B cell (primary cell): ENCODE data around the gene LYZL2. TPM values are rescaled to one million over a fixed set of nuclear protein-coding genes. Genes with fewer than 3 reads are reported as not detected.

Experiments used
- ATAC-seq: fragments of 200-7000 bp; cut with Tn5 transposase; one replicate; pipeline ENCODE4 v1.10.0; 2021; ENCODE audit warnings: low read depth, mild to moderate bottlenecking, moderate number of reproducible peaks, moderate library complexity
- CTCF ChIA-PET: fragments of 350-600 bp; sonication (Branson Sonifier 250); formaldehyde crosslinking; loops from one replicate; lab custom pipeline; 2021; ENCODE audit warnings: antibody characterized with exemption, inconsistent platforms; lab: Charles Lee
- POLR2A ChIA-PET: fragments of 350-600 bp; sonication (Branson Sonifier 250); formaldehyde crosslinking; loops from one replicate; lab custom pipeline; 2021; ENCODE audit warnings: antibody characterized with exemption; lab: Charles Lee
- DNase-seq: peaks from one replicate; pipeline ENCODE4 v3.0.0; 2013
- H2AFZ ChIP-seq: 2 replicates; pipeline ENCODE4 v1.6.1; 2012; ENCODE audit warnings: mild to moderate bottlenecking, low read depth, low read length; ENCODE audit not compliant: insufficient read depth, poor library complexity, severe bottlenecking
- H3K27ac ChIP-seq, 2 donors: 1 replicate in 1 of 2; 2 replicates in 1 of 2; pipeline ENCODE4 v1.5.1; 2012 to 2013; ENCODE audit warnings: low read length in 2 of 2, mild to moderate bottlenecking in 2 of 2, moderate library complexity in 1 of 2
- H3K27me3 ChIP-seq, 4 experiments: fragments of 200-600 bp in 1 of 4; sonication (generic) in 1 of 4; replicated peaks in 1 of 4; 1 replicate in 2 of 4; 2 replicates in 2 of 4; pipeline versions ENCODE4 v1.6.1 to v1.7.0; 2013 to 2016; ENCODE audit warnings: low read length in 3 of 4, mild to moderate bottlenecking in 2 of 4, mixed read lengths in 1 of 4, moderate library complexity in 1 of 4; ENCODE audit not compliant: insufficient read depth in 4 of 4, control insufficient read depth in 3 of 4; ENCODE audit errors: control extremely low read depth in 1 of 4
- H3K36me3 ChIP-seq, 2 experiments: replicated peaks in 1 of 2; 1 replicate in 1 of 2; 2 replicates in 1 of 2; pipeline versions ENCODE4 v1.6.1 to v1.7.1; 2013; ENCODE audit warnings: low read length in 1 of 2; ENCODE audit not compliant: insufficient read depth in 2 of 2, control insufficient read depth in 1 of 2; ENCODE audit errors: control extremely low read depth in 1 of 2, extremely low read depth in 1 of 2
- H3K4me1 ChIP-seq, 2 donors: fragments of 200-600 bp in 1 of 2; sonication (generic) in 1 of 2; 1 replicate in 1 of 2; 2 replicates in 1 of 2; pipeline versions ENCODE4 v1.5.1 to v1.6.1; 2013 to 2017; ENCODE audit warnings: low read length in 2 of 2; ENCODE audit not compliant: control insufficient read depth in 2 of 2, insufficient read depth in 2 of 2
- H3K4me2 ChIP-seq: replicated peaks from 2 replicates; pipeline ENCODE3; 2012; ENCODE audit warnings: mild to moderate bottlenecking, low read depth, low read length; ENCODE audit not compliant: poor library complexity, severe bottlenecking
- H3K4me3 ChIP-seq, 5 experiments: fragments of 200-600 bp in 1 of 5; sonication (generic) in 1 of 5; 1 replicate in 3 of 5; 2 replicates in 2 of 5; pipeline versions ENCODE4 v1.5.1 to v1.7.0; 2011 to 2016; ENCODE audit warnings: low read length in 4 of 5, mild to moderate bottlenecking in 4 of 5, low read depth in 2 of 5, control low read depth in 1 of 5, moderate library complexity in 1 of 5; ENCODE audit not compliant: insufficient read depth in 1 of 5; ENCODE audit errors: control extremely low read depth in 1 of 5, extremely low read depth in 1 of 5
- H3K79me2 ChIP-seq: fragments of 200-600 bp; sonication (generic); one replicate; pipeline ENCODE4 v1.6.0; 2016; ENCODE audit warnings: low read length; ENCODE audit not compliant: control insufficient read depth, insufficient read depth
- H3K9ac ChIP-seq: fragments of 200-600 bp; sonication (generic); 2 replicates; pipeline ENCODE4 v1.6.1; 2017; ENCODE audit warnings: mild to moderate bottlenecking, low read length, moderate library complexity
- H3K9me3 ChIP-seq, 3 donors: one replicate each; pipeline versions ENCODE4 v1.6.1 to v1.7.1; 2013; ENCODE audit warnings: low read length in 2 of 3; ENCODE audit not compliant: control insufficient read depth in 2 of 3, insufficient read depth in 1 of 3; ENCODE audit errors: control extremely low read depth in 1 of 3
- H4K20me1 ChIP-seq: 2 replicates; pipeline ENCODE4 v1.6.0; 2012; ENCODE audit warnings: mild to moderate bottlenecking, low read length; ENCODE audit not compliant: insufficient read depth, control insufficient read depth, poor library complexity, severe bottlenecking
- H3K27ac Mint-ChIP-seq: one replicate; pipeline ENCODE4 v1.8.0; 2021; ENCODE audit warnings: mixed read lengths
- H3K27me3 Mint-ChIP-seq: one replicate; pipeline ENCODE4 v1.8.0; 2021; ENCODE audit warnings: mixed read lengths
- H3K4me1 Mint-ChIP-seq: one replicate; pipeline ENCODE4 v1.8.0; 2021; ENCODE audit warnings: mixed read lengths
- H3K4me3 Mint-ChIP-seq: one replicate; pipeline ENCODE4 v1.8.0; 2021; ENCODE audit warnings: mixed read lengths
- H3K9me3 Mint-ChIP-seq: one replicate; pipeline ENCODE4 v1.8.0; 2022; ENCODE audit warnings: mixed read lengths; ENCODE audit not compliant: insufficient read depth
- CTCF ChIP-seq: fragments of 200-600 bp; IDR thresholded peaks from one replicate; pipeline ENCODE4 v1.8.0; 2022; ENCODE audit warnings: antibody characterized with exemption, mild to moderate bottlenecking
- EZH2 ChIP-seq: IDR thresholded peaks from 2 replicates; pipeline ENCODE4 v1.6.1; 2012; ENCODE audit warnings: borderline replicate concordance, low read depth, mild to moderate bottlenecking, moderate library complexity, low read length; ENCODE audit not compliant: insufficient read depth, poor library complexity, severe bottlenecking
- WGBS: methylation state at CpG from one replicate; pipeline ENCODE4 v1.1.5; 2013; ENCODE audit warnings: missing lambda C conversion rate; ENCODE audit not compliant: insufficient coverage; 5-methylcytosine and 5-hydroxymethylcytosine counted together
- intact Hi-C: fragments of 100-400 bp; cut with micrococcal nuclease; formaldehyde crosslinking; loops from one replicate; pipeline ENCODE4 v1.10.0; 2022
- polyA plus RNA-seq: library from polyadenylated mRNA; depleted of rRNA; stranded (reverse); fragments of >200 nt; gene quantifications from 2 replicates; pipeline ENCODE4 v1.2.3, GENCODE V29; 2012
- total RNA-seq, 2 donors: library from RNA; stranded (reverse); fragments of 120-200 nt in 1 of 2; gene quantifications; 1 replicate in 1 of 2; 2 replicates in 1 of 2; pipeline versions ENCODE4 v1.2.3 to v1.2.4, GENCODE V29; 2013 to 2022

LYZL2 gene
- total and polyA plus RNA-seq, 2 donors (not counting 1 experiment from before 2014, with no cell fraction given): not detected

- TF ChIP-seq CTCF: no peak
- no peak for TF ChIP-seq EZH2
- ChIA-PET CTCF (interaction anchor here (0.8 to 3.3 kb wide), 10 partner anchors 9 to 222 kb away, joined by 3 to 59 read pairs (median 6); no protein-coding TSS in a partner anchor), POLR2A (no interaction called here)
- 86% methylated on average over 3 of the region's 5 CpGs for whole genome bisulfite sequencing
- Mint-ChIP-seq H3K27ac (no peak overlapping the region), H3K4me3 (no peak overlapping the region), H3K27me3 (no peaks in the 10 kb centered on the region), H3K4me1 (peaks cover 10% of the 10 kb centered on the region), H3K9me3 (no peaks in the 10 kb centered on the region)
- Histone ChIP-seq H3K4me1 (peaks cover 9 to 13% of the 10 kb centered on the region in 2 donors), H3K27ac (no peak overlapping the region), H4K20me1 (no peaks in the 10 kb centered on the region), H3K36me3 (no peaks in the 10 kb centered on the region), H3K9me3 (no peaks in the 10 kb centered on the region), H3K9ac (no peak overlapping the region), H3K27me3 (no peaks in the 10 kb centered on the region), H2AFZ (no peak overlapping the region), H3K79me2 (no peaks in the 10 kb centered on the region), H3K4me2 (no peak overlapping the region), H3K4me3 (no peak overlapping the region)
- intact Hi-C loops: no loop called here
- DNase-seq: no peak
- no peak for ATAC-seq
These were observed 48.9 kb downstream of the LYZL2 start for GRCh38 chr10:30580676-30581075.

- Mint-ChIP-seq H3K9me3 (no peaks in the 10 kb centered on the region), H3K4me1 (peaks cover 10% of the 10 kb centered on the region), H3K27ac (no peak overlapping the region), H3K27me3 (no peaks in the 10 kb centered on the region), H3K4me3 (no peak overlapping the region)
- Histone ChIP-seq H3K9ac (no peak overlapping the region), H3K79me2 (no peaks in the 10 kb centered on the region), H3K4me2 (no peak overlapping the region), H3K36me3 (no peaks in the 10 kb centered on the region), H3K4me3 (no peak overlapping the region), H3K27ac (no peak overlapping the region), H2AFZ (no peak overlapping the region), H3K9me3 (no peaks in the 10 kb centered on the region), H4K20me1 (no peaks in the 10 kb centered on the region), H3K4me1 (peaks cover 9 to 13% of the 10 kb centered on the region in 2 donors), H3K27me3 (no peaks in the 10 kb centered on the region)
- intact Hi-C loops: no loop called here
- ChIA-PET CTCF (interaction anchor here (2.1 to 3.3 kb wide), 3 partner anchors 10 to 221 kb away, joined by 9 to 59 read pairs (median 10); no protein-coding TSS in a partner anchor), POLR2A (no interaction called here)
- no peak for ATAC-seq
- WGBS: 83% methylated on average over 2 of the region's 7 CpGs
- DNase-seq: no peak
- TF ChIP-seq EZH2: no peak
- no peak for TF ChIP-seq CTCF
These were observed 49.3 kb downstream of the LYZL2 start for GRCh38 chr10:30580241-30580640.
